GM12878 (cell line): ENCODE measurements around the gene TCL1B. TPM values are rescaled to one million over a fixed set of nuclear protein-coding genes. Genes with fewer than 3 reads are reported as not detected.

Source experiments
- ATAC-seq: fragments of 200-7000 bp; cut with Tn5 transposase; 3 replicates; pipeline ENCODE4 v1.9.1; 2020; ENCODE audit warnings: mild to moderate bottlenecking, moderate library complexity
- BruUV-seq: library from RNA; stranded (reverse); fragments of 400-500 nt; replicated peaks from 2 replicates; lab custom pipeline; 2021; lab: Mats Ljungman, UMichigan
- CTCF ChIA-PET: fragments of 300-600 bp; sonication (Branson Sonifier 250); formaldehyde crosslinking; extraction: SDS; loops from one replicate; lab custom pipeline; 2021; ENCODE audit warnings: inconsistent platforms; lab: Yijun Ruan, JAX
- POLR2A ChIA-PET: fragments of 350-600 bp; formaldehyde crosslinking; extraction: SDS; loops from one replicate; lab custom pipeline; 2021; ENCODE audit warnings: inconsistent platforms; lab: Charles Lee
- RAD21 ChIA-PET: fragments of 300-600 bp; sonication (Branson Sonifier 250); formaldehyde crosslinking; loops from one replicate; lab custom pipeline; 2023; ENCODE audit warnings: antibody characterized with exemption; ENCODE audit not compliant: unreplicated experiment; lab: Charles Lee
- SMC1A ChIA-PET: fragments of 300-600 bp; sonication (Branson Sonifier 250); formaldehyde crosslinking; loops from one replicate; lab custom pipeline; 2023; ENCODE audit not compliant: unreplicated experiment, uncharacterized antibody; lab: Charles Lee
- DNase-seq: peaks from one replicate; pipeline ENCODE4 v3.0.0-alpha.2; 2011; ENCODE audit warnings: low read depth, low spot score
- FAIRE-seq: peaks from 3 replicates; lab custom pipeline; 2011; peaks lifted over from hg19 to GRCh38; lab: Jason Lieb, UNC
- H2AFZ ChIP-seq: 2 replicates; pipeline ENCODE4 v1.6.0; 2011; ENCODE audit warnings: low read depth, low read length, control low read depth; ENCODE audit not compliant: control insufficient read depth
- H3K27ac ChIP-seq: 2 replicates; pipeline ENCODE4 v1.5.1; 2011; ENCODE audit warnings: control low read depth; ENCODE audit not compliant: control insufficient read depth, insufficient read depth
- H3K27me3 ChIP-seq, 2 experiments: replicated peaks in 1 of 2; 2 replicates each; pipeline versions ENCODE4 v1.6.0 to v1.6.1; 2011; ENCODE audit warnings: low read length in 1 of 2; ENCODE audit not compliant: control insufficient read depth in 2 of 2, insufficient read depth in 2 of 2
- H3K36me3 ChIP-seq, 2 experiments: 2 replicates each; pipeline ENCODE4 v1.5.1; 2011; ENCODE audit warnings: low read length in 1 of 2; ENCODE audit not compliant: control insufficient read depth in 2 of 2, insufficient read depth in 2 of 2
- H3K4me1 ChIP-seq: 2 replicates; pipeline ENCODE4 v1.6.1; 2011; ENCODE audit warnings: mild to moderate bottlenecking, low read length, moderate library complexity, mixed read lengths; ENCODE audit not compliant: control insufficient read depth, insufficient read depth
- H3K4me2 ChIP-seq: 2 replicates; pipeline ENCODE4 v1.6.0; 2011; ENCODE audit warnings: control low read depth; ENCODE audit not compliant: control insufficient read depth, insufficient read depth
- H3K4me3 ChIP-seq: fragments of 200-600 bp; sonication (generic); 2 replicates; pipeline ENCODE4 v1.5.1; 2016
- H3K79me2 ChIP-seq: 2 replicates; pipeline ENCODE4 v1.6.0; 2011; ENCODE audit warnings: low read length; ENCODE audit not compliant: control insufficient read depth, insufficient read depth
- H3K9ac ChIP-seq: 2 replicates; pipeline ENCODE4 v1.8.0; 2011; ENCODE audit warnings: low read length, control low read depth, mixed read lengths; ENCODE audit not compliant: control insufficient read depth, insufficient read depth
- H3K9me3 ChIP-seq: replicated peaks from 3 replicates; pipeline ENCODE4 v1.5.1; 2011; ENCODE audit warnings: mild to moderate bottlenecking, low read length; ENCODE audit not compliant: control insufficient read depth, insufficient read depth
- H4K20me1 ChIP-seq: 2 replicates; pipeline ENCODE4 v1.6.0; 2011; ENCODE audit not compliant: control insufficient read depth, insufficient read depth
- BHLHE40 ChIP-seq, 2 experiments: fragments of 450-650 bp in 1 of 2; IDR thresholded peaks; 2 replicates each; pipeline ENCODE4 v1.6.1; 2011 to 2017; ENCODE audit warnings: low read depth in 2 of 2, borderline replicate concordance in 1 of 2, improper control_type of control experiment in 1 of 2, low read length in 1 of 2, mild to moderate bottlenecking in 1 of 2
- EED ChIP-seq: sonication (generic); IDR thresholded peaks from 2 replicates; pipeline ENCODE4 v1.6.1; 2016; ENCODE audit warnings: antibody characterized with exemption, low read depth
- EP300 ChIP-seq, 2 experiments: fragments of 150-350 bp in 1 of 2; IDR thresholded peaks; 2 replicates each; pipeline ENCODE4 v1.6.1; 2011 to 2012; ENCODE audit warnings: low read depth in 2 of 2, low read length in 2 of 2, borderline replicate concordance in 1 of 2, improper control_type of control experiment in 1 of 2, inconsistent platforms in 1 of 2; ENCODE audit not compliant: control insufficient read depth in 1 of 2
- EZH2 ChIP-seq: IDR thresholded peaks from 2 replicates; pipeline ENCODE4 v1.6.1; 2012; ENCODE audit warnings: low read depth, mild to moderate bottlenecking, control low read depth, inconsistent platforms, low read length, borderline replicate concordance; ENCODE audit not compliant: control insufficient read depth
- HCFC1 ChIP-seq: fragments of 150-350 bp; IDR thresholded peaks from 2 replicates; pipeline ENCODE4 v1.6.1; 2014; ENCODE audit warnings: low read length
- IKZF1 ChIP-seq: fragments of 450-650 bp; conservative IDR thresholded peaks from 2 replicates; pipeline ENCODE4 v1.6.1; 2017; ENCODE audit warnings: antibody characterized with exemption, mild to moderate bottlenecking
- IKZF2 ChIP-seq, 2 experiments: fragments of 450-650 bp; IDR thresholded peaks; 2 replicates each; pipeline ENCODE4 v1.6.1; 2017; ENCODE audit warnings: mild to moderate bottlenecking in 2 of 2, moderate library complexity in 2 of 2
- IRF4 ChIP-seq: IDR thresholded peaks from 2 replicates; pipeline ENCODE4 v1.6.1; 2011; ENCODE audit warnings: low read depth, low read length
- MTA3 ChIP-seq: IDR thresholded peaks from 2 replicates; pipeline ENCODE4 v1.6.1; 2012; ENCODE audit warnings: low read length, inconsistent platforms, borderline replicate concordance
- MYB ChIP-seq: fragments of 150-350 bp; IDR thresholded peaks from 2 replicates; pipeline ENCODE4 v1.6.1; 2014; ENCODE audit warnings: mild to moderate bottlenecking, low read depth, low read length, borderline replicate concordance
- NBN ChIP-seq: fragments of 450-650 bp; IDR thresholded peaks from 2 replicates; pipeline ENCODE4 v1.6.1; 2016
- NRF1 ChIP-seq: conservative IDR thresholded peaks from 2 replicates; pipeline ENCODE4 v1.6.1; 2011; ENCODE audit warnings: mild to moderate bottlenecking, low read depth, low read length, improper control_type of control experiment
- RBBP5 ChIP-seq: fragments of 200-600 bp; sonication (generic); conservative IDR thresholded peaks from 2 replicates; pipeline ENCODE4 v1.6.1; 2016
- RUNX3 ChIP-seq: IDR thresholded peaks from 2 replicates; pipeline ENCODE4 v1.6.1; 2012; ENCODE audit warnings: low read length, inconsistent platforms
- SMAD5 ChIP-seq: IDR thresholded peaks from 2 replicates; pipeline ENCODE4 v1.6.1; 2016; ENCODE audit warnings: antibody characterized with exemption, low read depth
- SPI1 ChIP-seq: IDR thresholded peaks from 2 replicates; pipeline ENCODE4 v1.6.1; 2011; ENCODE audit warnings: low read depth, mild to moderate bottlenecking, low read length, moderate library complexity, borderline replicate concordance; ENCODE audit not compliant: insufficient read depth
- TAF1 ChIP-seq: IDR thresholded peaks from 2 replicates; pipeline ENCODE4 v1.6.1; 2011; ENCODE audit warnings: mild to moderate bottlenecking, low read depth, low read length, borderline replicate concordance
- TCF12 ChIP-seq: IDR thresholded peaks from 2 replicates; pipeline ENCODE4 v1.6.1; 2011; ENCODE audit warnings: low read depth, mild to moderate bottlenecking, low read length
- YY1 ChIP-seq: IDR thresholded peaks from 2 replicates; pipeline ENCODE4 v1.6.1; 2011; ENCODE audit warnings: low read depth, mild to moderate bottlenecking, low read length
- WGBS: methylation state at CpG from one replicate; pipeline ENCODE4 v1.1.6; 2016; ENCODE audit warnings: low lambda C conversion rate; ENCODE audit not compliant: insufficient replicate concordance, insufficient coverage; ENCODE audit errors: missing lambda C conversion rate; 5-methylcytosine and 5-hydroxymethylcytosine counted together
- in situ Hi-C: fragments of 300-500 bp; cut with MboI; formaldehyde crosslinking; loops from 9 replicates; pipeline ENCODE4 v1.14.3; 2018; ENCODE audit warnings: mixed read lengths
- intact Hi-C: fragments of 100-400 bp; cut with micrococcal nuclease; formaldehyde crosslinking; loops from one replicate; pipeline ENCODE4 v1.14.2; 2022; ENCODE audit not compliant: unreplicated experiment
- polyA plus RNA-seq, 11 experiments: library from polyadenylated mRNA; depleted of rRNA in 4 of 11; unstranded in 6 of 11; stranded (reverse) in 5 of 11; fragments of >200 nt; fragmentation: Nextera tagmentation in 4 of 11; fragmentation: Illumina TruSeq in 1 of 11; extraction: Ambion mirVana in 4 of 11; extraction: Trizol in 1 of 11; gene quantifications; 1 replicate in 1 of 11; 2 replicates in 10 of 11; pipeline versions ENCODE4 v1.2.1 to v1.2.3, GENCODE V29; 2011 to 2016; ENCODE audit warnings: inconsistent platforms in 2 of 11, missing spikeins in 2 of 11, low read depth in 1 of 11
- total RNA-seq, 4 experiments: library from RNA; depleted of rRNA in 3 of 4; stranded (reverse); fragments of >200 nt in 3 of 4; fragmentation: Illumina TruSeq in 1 of 4; extraction: Trizol in 1 of 4; gene quantifications; 2 replicates each; pipeline versions ENCODE4 v1.2.1 to v1.2.3, GENCODE V29; 2013 to 2021
- TF ChIP-seq, protein P1 (sequence below), 3 experiments: IDR thresholded peaks in 2 of 3; conservative IDR thresholded peaks in 1 of 3; 2 replicates each; pipeline ENCODE4 v1.5.1; 2011; ENCODE audit warnings: low read depth in 3 of 3, low read length in 3 of 3, mild to moderate bottlenecking in 3 of 3, control low read depth in 2 of 3, moderate library complexity in 2 of 3, inconsistent platforms in 1 of 3, mixed read lengths in 1 of 3; ENCODE audit not compliant: control insufficient read depth in 2 of 3, insufficient read depth in 1 of 3; ENCODE audit errors: extremely low read depth in 1 of 3
- TF ChIP-seq, protein P2 (sequence below): IDR thresholded peaks from 2 replicates; pipeline ENCODE4 v1.6.1; 2011; ENCODE audit warnings: borderline replicate concordance, low read depth, mild to moderate bottlenecking, moderate library complexity, low read length; ENCODE audit not compliant: insufficient read depth, poor library complexity, severe bottlenecking

Gene TCL1B
- total and polyA plus RNA-seq, 10 of the 15 experiments (the other 5 are each of a cell fraction or from before 2014, with no cell fraction given): 0.10 to 0.18 (median 0.13) TPM; not detected in 6

DNA sequence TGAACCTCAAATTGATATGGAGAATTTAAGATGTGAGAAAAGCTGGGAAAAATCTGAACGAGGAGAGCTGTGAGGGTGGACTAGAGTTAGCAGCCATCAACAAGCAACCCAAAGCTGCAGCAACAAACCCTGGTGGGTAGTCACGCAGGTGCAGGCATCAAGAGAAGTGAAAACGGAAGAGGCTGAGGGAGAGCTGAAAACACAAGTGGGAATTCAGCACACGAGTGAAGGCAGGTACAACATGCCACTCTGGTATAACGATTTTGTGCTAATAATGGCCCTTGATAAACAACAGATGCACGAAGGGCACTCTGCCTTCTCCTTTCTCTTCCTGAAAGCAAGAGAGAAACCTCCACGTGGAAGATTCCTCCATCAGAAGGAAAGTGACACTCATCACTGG lies 11.5 kb downstream of the TCL1B start:
- BruUV-seq: no TSS peak
- FAIRE-seq: no peak
- peak overlapping the region; percentile 2; the same call in 1 of the 2 replicates for H3K4me3 ChIP-seq
- in situ Hi-C loops: no loop called here
- H3K9me3 ChIP-seq: no peaks in the 10 kb centered on the region
- no peaks in the 10 kb centered on the region for H3K36me3 ChIP-seq
- POLR2A ChIA-PET: interaction anchor here (1.2 kb wide), 1 partner anchor 163 kb away, joined by 3 read pairs; the partner anchor contains the start of gene GLRX5
- RAD21 ChIA-PET: no interaction called here
- peak overlapping the region; percentile 69 for H3K4me2 ChIP-seq
- intact Hi-C loops: no loop called here
- H3K79me2 ChIP-seq: no peaks in the 10 kb centered on the region
- H3K9ac ChIP-seq: no peak overlapping the region
- ATAC-seq: peak; percentile 66
- no peaks in the 10 kb centered on the region for H3K27me3 ChIP-seq
- peak; percentile 56 for DNase-seq
- peak overlapping the region; percentile 51 for H2AFZ ChIP-seq
- CTCF ChIA-PET: interaction anchor here (1.1 to 2.7 kb wide), 7 partner anchors 13 to 171 kb away, joined by 3 to 12 read pairs (median 3); no protein-coding TSS in a partner anchor
- H4K20me1 ChIP-seq: no peaks in the 10 kb centered on the region
- WGBS: 1% methylated on average over 7 of the region's 7 CpGs
- peak overlapping the region; percentile 49 for H3K27ac ChIP-seq
- SMC1A ChIA-PET: interaction anchor here (0.8 to 1.7 kb wide), 5 partner anchors 15 to 135 kb away, joined by 3 to 7 read pairs (median 4); no protein-coding TSS in a partner anchor
- peaks cover 34% of the 10 kb centered on the region for H3K4me1 ChIP-seq
- TF ChIP-seq IKZF2 (IDR thresholded peaks at IDR 0.05) (peak; percentile 42 to 51; a peak in 3 of 4 replicates), TAF1 (0 out of 2 replicates have a peak, but pooled peaks have one; percentile 22), MYB (0 out of 2 replicates have a peak, but pooled peaks have one; percentile 44), SPI1 (peak; percentile 49; the same call in 1 of the 2 replicates), NBN (no peak), HCFC1 (no peak), EZH2 (no peak), BHLHE40 (IDR thresholded peaks at IDR 0.05; ENCODE audit: borderline replicate concordance in 1 of 2, low read depth in 2 of 2, low read length in 1 of 2) (peak in 1 of 2 experiments; percentile 20; a peak in 2 of 4 replicates), EP300 (IDR thresholded peaks at IDR 0.05; ENCODE audit: borderline replicate concordance in 1 of 2, control insufficient read depth in 1 of 2, low read depth in 2 of 2, low read length in 2 of 2) (peak; percentile 25 to 33; a peak in 1 of 4 replicates), SMAD5 (no peak), RBBP5 (no peak), IKZF1 (peak; percentile 35), IRF4 (0 out of 2 replicates have a peak, but pooled peaks have one; percentile 10), NRF1 (no peak), RUNX3 (peak; percentile 23; the same call in 1 of the 2 replicates), TCF12 (no peak), MTA3 (peak; percentile 51; the same call in 1 of the 2 replicates), EED (peak; percentile 38; the same call in 1 of the 2 replicates), YY1 (0 out of 2 replicates have a peak, but pooled peaks have one; percentile 18)
- TF ChIP-seq, protein P1, sequence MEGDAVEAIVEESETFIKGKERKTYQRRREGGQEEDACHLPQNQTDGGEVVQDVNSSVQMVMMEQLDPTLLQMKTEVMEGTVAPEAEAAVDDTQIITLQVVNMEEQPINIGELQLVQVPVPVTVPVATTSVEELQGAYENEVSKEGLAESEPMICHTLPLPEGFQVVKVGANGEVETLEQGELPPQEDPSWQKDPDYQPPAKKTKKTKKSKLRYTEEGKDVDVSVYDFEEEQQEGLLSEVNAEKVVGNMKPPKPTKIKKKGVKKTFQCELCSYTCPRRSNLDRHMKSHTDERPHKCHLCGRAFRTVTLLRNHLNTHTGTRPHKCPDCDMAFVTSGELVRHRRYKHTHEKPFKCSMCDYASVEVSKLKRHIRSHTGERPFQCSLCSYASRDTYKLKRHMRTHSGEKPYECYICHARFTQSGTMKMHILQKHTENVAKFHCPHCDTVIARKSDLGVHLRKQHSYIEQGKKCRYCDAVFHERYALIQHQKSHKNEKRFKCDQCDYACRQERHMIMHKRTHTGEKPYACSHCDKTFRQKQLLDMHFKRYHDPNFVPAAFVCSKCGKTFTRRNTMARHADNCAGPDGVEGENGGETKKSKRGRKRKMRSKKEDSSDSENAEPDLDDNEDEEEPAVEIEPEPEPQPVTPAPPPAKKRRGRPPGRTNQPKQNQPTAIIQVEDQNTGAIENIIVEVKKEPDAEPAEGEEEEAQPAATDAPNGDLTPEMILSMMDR (IDR thresholded peaks at IDR 0.05 in 2 of 3, conservative IDR thresholded peaks at IDR 0.05 in 1 of 3; ENCODE audit: control insufficient read depth in 2 of 3, extremely low read depth in 1 of 3, insufficient read depth in 1 of 3, low read depth in 3 of 3, low read length in 3 of 3): peak in 1 of 3 experiments; percentile 23; a peak in 1 of 6 replicates
- TF ChIP-seq, protein P2, sequence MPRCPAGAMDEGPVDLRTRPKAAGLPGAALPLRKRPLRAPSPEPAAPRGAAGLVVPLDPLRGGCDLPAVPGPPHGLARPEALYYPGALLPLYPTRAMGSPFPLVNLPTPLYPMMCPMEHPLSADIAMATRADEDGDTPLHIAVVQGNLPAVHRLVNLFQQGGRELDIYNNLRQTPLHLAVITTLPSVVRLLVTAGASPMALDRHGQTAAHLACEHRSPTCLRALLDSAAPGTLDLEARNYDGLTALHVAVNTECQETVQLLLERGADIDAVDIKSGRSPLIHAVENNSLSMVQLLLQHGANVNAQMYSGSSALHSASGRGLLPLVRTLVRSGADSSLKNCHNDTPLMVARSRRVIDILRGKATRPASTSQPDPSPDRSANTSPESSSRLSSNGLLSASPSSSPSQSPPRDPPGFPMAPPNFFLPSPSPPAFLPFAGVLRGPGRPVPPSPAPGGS: no peak
